Mucosa of rectum (tissue), 2 donors: ENCODE measurements around the gene TMEM204.

Experiments used
- H3K27ac ChIP-seq, 2 donors: one replicate each; pipeline ENCODE4 v1.7.0; 2013; ENCODE audit warnings: inconsistent platforms in 2 of 2, low read depth in 2 of 2, low read length in 2 of 2
- H3K27me3 ChIP-seq, 2 donors: one replicate each; pipeline ENCODE4 v1.7.0; 2013; ENCODE audit warnings: low read length in 2 of 2; ENCODE audit not compliant: control insufficient read depth in 2 of 2, insufficient read depth in 2 of 2
- H3K36me3 ChIP-seq, 2 donors: one replicate each; pipeline ENCODE4 v1.7.0; 2013; ENCODE audit warnings: low read length in 2 of 2; ENCODE audit not compliant: control insufficient read depth in 2 of 2, insufficient read depth in 2 of 2
- H3K4me1 ChIP-seq, 2 donors: one replicate each; pipeline ENCODE4 v1.7.0; 2013; ENCODE audit warnings: low read length in 2 of 2, mild to moderate bottlenecking in 1 of 2; ENCODE audit not compliant: control insufficient read depth in 2 of 2, insufficient read depth in 2 of 2
- H3K4me3 ChIP-seq, 2 donors: one replicate each; pipeline ENCODE4 v1.7.0; 2013; ENCODE audit warnings: low read length in 2 of 2
- H3K9ac ChIP-seq, 2 donors: one replicate each; pipeline ENCODE4 v1.7.0; 2013; ENCODE audit warnings: low read length in 2 of 2, low read depth in 1 of 2, mild to moderate bottlenecking in 1 of 2
- H3K9me3 ChIP-seq, 2 donors: one replicate each; pipeline ENCODE4 v1.7.0; 2013; ENCODE audit warnings: low read length in 2 of 2; ENCODE audit not compliant: control insufficient read depth in 2 of 2
- donor health status: healthy.
- donor health status: Normal muscosa, but diverticular disease.

The TMEM204 gene

GRCh38 chr16:1548233-1548632 lies 14.8 kb downstream of the TMEM204 start:
- Histone ChIP-seq H3K4me1 (peaks cover 9 to 15% of the 10 kb centered on the region in 2 donors), H3K9me3 (no peaks in the 10 kb centered on the region), H3K4me3 (no peak overlapping the region), H3K36me3 (peaks cover 0 to 5% of the 10 kb centered on the region in 2 donors), H3K9ac (no peak overlapping the region), H3K27ac (no peak overlapping the region), H3K27me3 (no peaks in the 10 kb centered on the region)

- H3K36me3 ChIP-seq = peaks cover 0 to 5% of the 10 kb centered on the region in 2 donors
- no peak overlapping the region for H3K27ac ChIP-seq
- no peaks in the 10 kb centered on the region for H3K9me3 ChIP-seq
- peaks cover 9 to 15% of the 10 kb centered on the region in 2 donors for H3K4me1 ChIP-seq
- H3K27me3 ChIP-seq = no peaks in the 10 kb centered on the region
- no peak overlapping the region for H3K9ac ChIP-seq
- no peak overlapping the region for H3K4me3 ChIP-seq
Observed at GRCh38 chr16:1548727-1549126, 15.3 kb downstream of the TMEM204 start.

- H3K27ac ChIP-seq = no peak overlapping the region
- peaks cover 8 to 15% of the 10 kb centered on the region in 2 donors for H3K4me1 ChIP-seq
Observed at GRCh38 chr16:1550069-1550468, 16.6 kb downstream of the TMEM204 start.

GRCh38 chr16:1550696-1551095 lies 17.2 kb downstream of the TMEM204 start:
- Histone ChIP-seq H3K36me3 (peaks cover 13 to 14% of the 10 kb centered on the region in 2 donors), H3K27me3 (no peaks in the 10 kb centered on the region), H3K9ac (no peak overlapping the region), H3K27ac (no peak overlapping the region), H3K9me3 (no peaks in the 10 kb centered on the region), H3K4me3 (no peak overlapping the region), H3K4me1 (peaks cover 5 to 9% of the 10 kb centered on the region in 2 donors)

More at GRCh38 chr16:1550069-1550468, 16.6 kb downstream of the TMEM204 start:
- H3K9ac ChIP-seq = no peak overlapping the region
- no peak overlapping the region for H3K4me3 ChIP-seq
- no peaks in the 10 kb centered on the region for H3K27me3 ChIP-seq
- peaks cover 9 to 13% of the 10 kb centered on the region in 2 donors for H3K36me3 ChIP-seq
- H3K9me3 ChIP-seq = no peaks in the 10 kb centered on the region

GRCh38 chr16:1551166-1551565 lies 17.7 kb downstream of the TMEM204 start:
- no peak overlapping the region for H3K9ac ChIP-seq
- peaks cover under 1 to 4% of the 10 kb centered on the region in 2 donors for H3K4me1 ChIP-seq
- H3K27me3 ChIP-seq = no peaks in the 10 kb centered on the region
- H3K36me3 ChIP-seq = peaks cover 13 to 17% of the 10 kb centered on the region in 2 donors
- no peak overlapping the region for H3K27ac ChIP-seq
- no peaks in the 10 kb centered on the region for H3K9me3 ChIP-seq
- H3K4me3 ChIP-seq = no peak overlapping the region

- H3K9ac ChIP-seq = no peak overlapping the region
- no peak overlapping the region for H3K4me3 ChIP-seq
- peaks cover 13 to 21% of the 10 kb centered on the region in 2 donors for H3K36me3 ChIP-seq
- H3K4me1 ChIP-seq = no peaks in the 10 kb centered on the region
- no peaks in the 10 kb centered on the region for H3K9me3 ChIP-seq
- no peak overlapping the region for H3K27ac ChIP-seq
- no peaks in the 10 kb centered on the region for H3K27me3 ChIP-seq
Observed at GRCh38 chr16:1552129-1552528, 18.7 kb downstream of the TMEM204 start.

- H3K9me3 ChIP-seq = no peaks in the 10 kb centered on the region
- no peak overlapping the region for H3K9ac ChIP-seq
- H3K36me3 ChIP-seq = peaks cover 19 to 32% of the 10 kb centered on the region in 2 donors
- no peak overlapping the region for H3K4me3 ChIP-seq
- H3K4me1 ChIP-seq = no peaks in the 10 kb centered on the region
- H3K27ac ChIP-seq = no peak overlapping the region
- H3K27me3 ChIP-seq = no peaks in the 10 kb centered on the region
Observed at GRCh38 chr16:1553946-1554825, 20.7 kb downstream of the TMEM204 start.

GRCh38 chr16:1554826-1555445 lies 21.5 kb downstream of the TMEM204 start:
- Histone ChIP-seq H3K27ac (no peak overlapping the region), H3K36me3 (peaks cover 25 to 36% of the 10 kb centered on the region in 2 donors)

GRCh38 chr16:1556254-1556653 lies 22.8 kb downstream of the TMEM204 start:
- Histone ChIP-seq H3K36me3 (peaks cover 25 to 36% of the 10 kb centered on the region in 2 donors), H3K27me3 (no peaks in the 10 kb centered on the region), H3K9me3 (no peaks in the 10 kb centered on the region), H3K4me3 (no peak overlapping the region), H3K9ac (no peak overlapping the region), H3K4me1 (no peaks in the 10 kb centered on the region), H3K27ac (no peak overlapping the region)

More at GRCh38 chr16:1554826-1555445, 21.5 kb downstream of the TMEM204 start:
- Histone ChIP-seq H3K4me1 (no peaks in the 10 kb centered on the region), H3K27me3 (no peaks in the 10 kb centered on the region), H3K4me3 (no peak overlapping the region), H3K9ac (no peak overlapping the region), H3K9me3 (no peaks in the 10 kb centered on the region)

GRCh38 chr16:1557074-1557473 lies 23.6 kb downstream of the TMEM204 start:
- Histone ChIP-seq H3K4me1 (no peaks in the 10 kb centered on the region), H3K36me3 (peaks cover 22 to 40% of the 10 kb centered on the region in 2 donors), H3K4me3 (no peak overlapping the region), H3K9ac (no peak overlapping the region), H3K27me3 (no peaks in the 10 kb centered on the region), H3K27ac (no peak overlapping the region), H3K9me3 (no peaks in the 10 kb centered on the region)
